Measurements from ENCODE around the gene RNU4-1. TPM values are rescaled to one million over a fixed set of nuclear protein-coding genes. Genes with fewer than 3 reads are reported as not detected.

RNU4-1 gene
- total RNA-seq, 1 donor from 2014 or later: 3,252 TPM

DNA sequence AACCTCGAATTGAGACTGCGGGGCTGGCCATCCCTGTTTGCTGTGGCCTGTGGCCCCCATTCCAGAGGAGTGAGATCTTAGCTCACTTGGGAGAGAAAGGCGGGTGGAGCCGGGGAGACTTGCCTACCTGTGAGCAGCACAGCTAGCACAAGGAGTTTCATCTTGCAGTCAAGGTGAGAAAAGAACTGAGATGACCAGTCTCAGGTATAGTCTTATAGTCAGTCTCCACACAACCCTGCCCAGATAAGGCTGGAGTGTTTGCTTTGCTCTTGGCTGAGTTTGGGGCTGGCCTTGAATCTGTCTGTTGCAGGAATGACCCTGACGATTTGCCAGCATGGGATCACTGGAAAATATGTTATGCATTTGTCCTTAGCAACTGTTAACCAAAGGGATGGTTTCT lies 34.6 kb upstream of the RNU4-1 start, which contains the start of gene PLA2G1B:
Gene PLA2G1B (minus strand): TSS at position 187 of the 400 bp plus-strand sequence. CDS start 26 bp downstream, at position 161.
- Mint-ChIP-seq H3K4me1 (ENCODE audit: unreplicated experiment) (peaks cover 9% of the 10 kb centered on the region), H3K9me3 (ENCODE audit: unreplicated experiment) (no peaks in the 10 kb centered on the region), H3K4me3 (ENCODE audit: unreplicated experiment) (no peak within 1 kb of the TSS), H3K27me3 (ENCODE audit: unreplicated experiment) (peaks cover 13% of the 10 kb centered on the region), H3K36me3 (ENCODE audit: unreplicated experiment) (no peaks in the 10 kb centered on the region), H3K27ac (ENCODE audit: unreplicated experiment) (no peak within 1 kb of the TSS)
- TF ChIP-seq, protein P1, sequence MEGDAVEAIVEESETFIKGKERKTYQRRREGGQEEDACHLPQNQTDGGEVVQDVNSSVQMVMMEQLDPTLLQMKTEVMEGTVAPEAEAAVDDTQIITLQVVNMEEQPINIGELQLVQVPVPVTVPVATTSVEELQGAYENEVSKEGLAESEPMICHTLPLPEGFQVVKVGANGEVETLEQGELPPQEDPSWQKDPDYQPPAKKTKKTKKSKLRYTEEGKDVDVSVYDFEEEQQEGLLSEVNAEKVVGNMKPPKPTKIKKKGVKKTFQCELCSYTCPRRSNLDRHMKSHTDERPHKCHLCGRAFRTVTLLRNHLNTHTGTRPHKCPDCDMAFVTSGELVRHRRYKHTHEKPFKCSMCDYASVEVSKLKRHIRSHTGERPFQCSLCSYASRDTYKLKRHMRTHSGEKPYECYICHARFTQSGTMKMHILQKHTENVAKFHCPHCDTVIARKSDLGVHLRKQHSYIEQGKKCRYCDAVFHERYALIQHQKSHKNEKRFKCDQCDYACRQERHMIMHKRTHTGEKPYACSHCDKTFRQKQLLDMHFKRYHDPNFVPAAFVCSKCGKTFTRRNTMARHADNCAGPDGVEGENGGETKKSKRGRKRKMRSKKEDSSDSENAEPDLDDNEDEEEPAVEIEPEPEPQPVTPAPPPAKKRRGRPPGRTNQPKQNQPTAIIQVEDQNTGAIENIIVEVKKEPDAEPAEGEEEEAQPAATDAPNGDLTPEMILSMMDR (IDR thresholded peaks at IDR 0.05): no peak
- DNase-seq (ENCODE audit: extremely low spot score, unreplicated experiment): no peak

DNA sequence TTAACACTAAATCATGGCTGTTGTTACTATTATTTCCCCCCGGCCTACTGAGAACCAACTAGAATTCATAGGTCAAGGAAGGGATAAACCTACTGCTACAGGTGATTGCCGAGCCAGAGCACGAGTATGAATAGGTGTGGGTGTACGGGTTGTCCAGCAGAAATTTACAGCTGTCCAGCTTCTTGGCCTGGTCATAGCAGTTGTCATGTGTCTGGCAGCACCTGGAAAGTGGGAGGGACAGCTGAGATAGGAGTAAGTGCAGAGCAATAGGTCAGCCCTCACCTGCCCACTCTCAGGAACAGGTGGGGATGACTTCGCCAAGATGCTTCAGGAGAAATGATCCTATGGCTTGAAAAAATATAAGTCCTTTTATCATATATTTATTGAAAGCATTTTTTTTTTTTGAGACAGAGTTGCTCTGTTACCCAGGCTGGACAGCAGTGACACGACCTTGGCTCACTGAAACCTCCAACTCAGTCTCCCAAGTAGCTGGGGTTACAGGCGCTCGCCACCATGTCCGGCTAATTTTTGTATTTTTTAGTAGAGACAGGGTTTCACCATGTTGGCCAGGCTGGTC lies 31.9 kb upstream of the RNU4-1 start:
- TF ChIP-seq, protein P1 (IDR thresholded peaks at IDR 0.05): no peak
- no peak for DNase-seq (ENCODE audit: extremely low spot score, unreplicated experiment)
- no peak overlapping the region for H3K4me3 Mint-ChIP-seq (ENCODE audit: unreplicated experiment)
- no peaks in the 10 kb centered on the region for H3K9me3 Mint-ChIP-seq (ENCODE audit: unreplicated experiment)
- H3K36me3 Mint-ChIP-seq (ENCODE audit: unreplicated experiment): no peaks in the 10 kb centered on the region
- H3K27ac Mint-ChIP-seq (ENCODE audit: unreplicated experiment): no peak overlapping the region
- H3K27me3 Mint-ChIP-seq (ENCODE audit: unreplicated experiment): peaks cover 15% of the 10 kb centered on the region
- peaks cover 9% of the 10 kb centered on the region for H3K4me1 Mint-ChIP-seq (ENCODE audit: unreplicated experiment)

DNA sequence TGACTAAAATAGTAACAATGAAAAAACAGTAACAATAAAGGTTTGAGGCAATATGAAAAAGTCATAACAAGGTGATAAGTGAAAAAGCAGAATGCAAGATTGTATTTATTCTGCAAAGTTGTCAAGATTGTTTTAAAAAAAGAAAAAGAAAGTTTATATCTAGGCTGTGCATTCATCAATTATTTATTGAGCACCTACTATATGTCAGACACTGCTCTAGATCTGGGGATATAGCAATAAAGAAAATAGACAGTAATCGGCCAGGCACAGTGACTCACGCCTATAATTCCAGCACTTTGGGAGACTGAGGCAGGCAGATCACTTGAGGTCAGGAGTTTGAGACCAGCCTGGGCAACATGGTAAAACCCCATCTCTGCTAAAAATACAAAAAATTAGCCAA lies 30.7 kb upstream of the RNU4-1 start:
- Mint-ChIP-seq H3K4me3 (ENCODE audit: unreplicated experiment) (no peak overlapping the region), H3K27me3 (ENCODE audit: unreplicated experiment) (peaks cover 15% of the 10 kb centered on the region), H3K4me1 (ENCODE audit: unreplicated experiment) (peaks cover 9% of the 10 kb centered on the region), H3K36me3 (ENCODE audit: unreplicated experiment) (no peaks in the 10 kb centered on the region), H3K27ac (ENCODE audit: unreplicated experiment) (no peak overlapping the region), H3K9me3 (ENCODE audit: unreplicated experiment) (no peaks in the 10 kb centered on the region)
- TF ChIP-seq, protein P1 (IDR thresholded peaks at IDR 0.05): no peak
- DNase-seq (ENCODE audit: extremely low spot score, unreplicated experiment): no peak

DNA sequence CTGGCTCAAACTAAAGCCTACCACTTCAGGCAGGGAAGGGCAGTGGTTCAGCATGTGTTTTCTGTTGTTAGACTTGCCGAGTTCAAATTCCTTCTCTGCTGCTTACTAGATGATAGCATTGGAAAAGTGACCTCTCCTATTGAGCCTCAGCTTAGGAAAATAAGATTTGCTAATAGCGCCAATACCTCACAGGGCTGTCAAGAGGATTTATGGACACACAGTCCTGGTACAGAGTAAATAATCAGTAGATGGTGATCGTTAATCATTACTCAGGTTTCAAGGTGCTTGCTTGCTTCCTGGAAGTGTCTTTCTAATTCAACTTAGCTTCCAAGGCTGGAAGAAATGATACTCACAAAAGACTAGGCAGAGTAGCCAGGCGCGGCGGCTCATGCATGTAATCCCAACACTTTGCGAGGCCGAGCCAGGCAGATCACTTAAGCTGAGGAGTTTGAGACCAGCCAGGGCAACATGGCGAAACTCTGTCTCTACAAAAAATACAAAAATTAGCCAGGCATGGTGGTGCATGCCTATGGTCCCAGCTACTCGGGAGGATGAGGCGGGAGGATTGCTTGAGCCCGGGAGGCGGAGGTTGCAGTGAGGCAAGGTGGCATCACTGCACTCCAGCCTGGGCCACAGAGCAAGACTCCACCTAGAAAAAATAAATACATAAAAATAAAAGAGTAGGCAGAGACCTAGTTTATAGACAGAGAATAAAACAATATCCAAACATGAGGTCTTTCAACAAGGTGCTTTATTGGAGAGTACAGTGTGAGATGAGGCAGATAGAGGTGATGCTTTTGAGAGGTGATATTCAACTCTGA lies 28.6 kb upstream of the RNU4-1 start:
- peaks cover 15% of the 10 kb centered on the region for H3K27me3 Mint-ChIP-seq (ENCODE audit: unreplicated experiment)
- peaks cover 18% of the 10 kb centered on the region for H3K4me1 Mint-ChIP-seq (ENCODE audit: unreplicated experiment)
- no peak for DNase-seq (ENCODE audit: extremely low spot score, unreplicated experiment)
- H3K9me3 Mint-ChIP-seq (ENCODE audit: unreplicated experiment): no peaks in the 10 kb centered on the region
- H3K36me3 Mint-ChIP-seq (ENCODE audit: unreplicated experiment): no peaks in the 10 kb centered on the region
- H3K4me3 Mint-ChIP-seq (ENCODE audit: unreplicated experiment): no peak overlapping the region
- TF ChIP-seq, protein P1 (IDR thresholded peaks at IDR 0.05): no peak
- H3K27ac Mint-ChIP-seq (ENCODE audit: unreplicated experiment): no peak overlapping the region

Measured in osteocyte (in vitro differentiated cells).